Measurements from ENCODE around the gene SMIM33. TPM values are rescaled to one million over a fixed set of nuclear protein-coding genes. Genes with fewer than 3 reads are reported as not detected.

SMIM33 gene
- total and polyA plus RNA-seq, 10 of the 15 experiments (the other 5 are each of a cell fraction or from before 2014, with no cell fraction given): 0.03 to 0.25 (median 0.07) TPM; not detected in 4

- H4K20me1 ChIP-seq (ENCODE audit: control insufficient read depth, insufficient read depth): no peaks in the 10 kb centered on the region
- ChIA-PET RAD21 (ENCODE audit: unreplicated experiment) (interaction anchor here (1.9 kb wide), 1 partner anchor 10 kb away, joined by 4 read pairs; the partner anchor contains the start of gene ECSCR), CTCF (interaction anchor here (0.6 to 1.7 kb wide), 3 partner anchors 8 to 17 kb away, joined by 4 to 5 read pairs (median 4); partner anchors contain the start of gene STING1), POLR2A (interaction anchor here (1.3 kb wide), 1 partner anchor 14 kb away, joined by 4 read pairs; no protein-coding TSS in a partner anchor), SMC1A (ENCODE audit: uncharacterized antibody, unreplicated experiment) (no interaction called here)
- no peaks in the 10 kb centered on the region for H3K79me2 ChIP-seq (ENCODE audit: control insufficient read depth, insufficient read depth, low read length)
- no peak overlapping the region for H3K4me2 ChIP-seq (ENCODE audit: control insufficient read depth, insufficient read depth)
- no TSS peak for BruUV-seq (replicated peaks)
- H3K4me1 ChIP-seq (ENCODE audit: control insufficient read depth, insufficient read depth, low read length): peaks cover 12% of the 10 kb centered on the region
- H3K27ac ChIP-seq (ENCODE audit: control insufficient read depth, insufficient read depth): no peak overlapping the region
- WGBS (ENCODE audit: insufficient coverage, insufficient replicate concordance, low lambda C conversion rate, missing lambda C conversion rate): 55% methylated on average over 15 of the region's 15 CpGs
- H3K9me3 ChIP-seq (replicated peaks; ENCODE audit: control insufficient read depth, insufficient read depth, low read length): no peaks in the 10 kb centered on the region
- in situ Hi-C loops (cut with MboI) (no loop called here), intact Hi-C loops (cut with micrococcal nuclease; ENCODE audit: unreplicated experiment) (no loop called here)
- no peak overlapping the region for H2AFZ ChIP-seq (ENCODE audit: control insufficient read depth, low read depth, low read length)
- H3K9ac ChIP-seq (ENCODE audit: control insufficient read depth, insufficient read depth, low read length): no peak overlapping the region
- H3K36me3 ChIP-seq (ENCODE audit: control insufficient read depth in 2 of 2, insufficient read depth in 2 of 2, low read length in 1 of 2): no peaks in the 10 kb centered on the region; a peak in 1 of 4 replicates
- no peak for TF ChIP-seq NR2C1 (IDR thresholded peaks at IDR 0.05)
- FAIRE-seq: no peak
- H3K27me3 ChIP-seq (replicated peaks in 1 of 2; ENCODE audit: control insufficient read depth in 2 of 2, insufficient read depth in 2 of 2, low read length in 1 of 2): no peaks in the 10 kb centered on the region
- no peak for ATAC-seq
- no peak overlapping the region for H3K4me3 ChIP-seq
- DNase-seq (ENCODE audit: low read depth, low spot score): no peak
Measured at GRCh38 chr5:139472386-139473030, 1.7 kb downstream of the SMIM33 start.

- no peak for FAIRE-seq
- Histone ChIP-seq H2AFZ (ENCODE audit: control insufficient read depth, low read depth, low read length) (no peak overlapping the region), H3K4me2 (ENCODE audit: control insufficient read depth, insufficient read depth) (no peak overlapping the region), H3K9ac (ENCODE audit: control insufficient read depth, insufficient read depth, low read length) (no peak overlapping the region), H3K27me3 (replicated peaks in 1 of 2; ENCODE audit: control insufficient read depth in 2 of 2, insufficient read depth in 2 of 2, low read length in 1 of 2) (no peaks in the 10 kb centered on the region), H3K4me3 (no peak overlapping the region), H3K27ac (ENCODE audit: control insufficient read depth, insufficient read depth) (no peak overlapping the region), H4K20me1 (ENCODE audit: control insufficient read depth, insufficient read depth) (no peaks in the 10 kb centered on the region), H3K79me2 (ENCODE audit: control insufficient read depth, insufficient read depth, low read length) (no peaks in the 10 kb centered on the region), H3K9me3 (replicated peaks; ENCODE audit: control insufficient read depth, insufficient read depth, low read length) (no peaks in the 10 kb centered on the region), H3K36me3 (ENCODE audit: control insufficient read depth in 2 of 2, insufficient read depth in 2 of 2, low read length in 1 of 2) (peaks cover 0 to 4% of the 10 kb centered on the region in 2 experiments; a peak in 2 of 4 replicates), H3K4me1 (ENCODE audit: control insufficient read depth, insufficient read depth, low read length) (peaks cover 12% of the 10 kb centered on the region)
- ChIA-PET SMC1A (ENCODE audit: uncharacterized antibody, unreplicated experiment) (no interaction called here), POLR2A (interaction anchor here (1.3 kb wide), 1 partner anchor 15 kb away, joined by 4 read pairs; no protein-coding TSS in a partner anchor), CTCF (interaction anchor here (1.2 to 2.1 kb wide), 4 partner anchors 9 to 40 kb away, joined by 4 to 10 read pairs (median 5); partner anchors contain the start of gene STING1), RAD21 (ENCODE audit: unreplicated experiment) (interaction anchor here (1.2 to 1.9 kb wide), 2 partner anchors 11 to 50 kb away, joined by 3 to 4 read pairs; partner anchors contain the start of gene ECSCR)
- no peak for ATAC-seq
- TF ChIP-seq HSF1 (IDR thresholded peaks at IDR 0.05; ENCODE audit: low read depth, low read length) (no peak), SUPT20H (IDR thresholded peaks at IDR 0.05; ENCODE audit: borderline replicate concordance, control insufficient read depth, low read depth, low read length) (no peak)
- no TSS peak for BruUV-seq (replicated peaks)
- DNase-seq (ENCODE audit: low read depth, low spot score): no peak
- intact Hi-C loops (cut with micrococcal nuclease; ENCODE audit: unreplicated experiment) (no loop called here), in situ Hi-C loops (cut with MboI) (no loop called here)
- WGBS (ENCODE audit: insufficient coverage, insufficient replicate concordance, low lambda C conversion rate, missing lambda C conversion rate): 47% methylated on average over 8 of the region's 8 CpGs
Measured at GRCh38 chr5:139473105-139473504, 2.3 kb downstream of the SMIM33 start.

Data from GM12878 (cell line).